Skeletal muscle satellite cell (primary cell): Measurements from ENCODE around the gene RBMXL2.

ENCODE experiments used
- H3K27me3 ChIP-seq: 2 replicates; pipeline ENCODE4 v1.7.0; 2013; ENCODE audit warnings: low read length; ENCODE audit not compliant: control insufficient read depth, insufficient read depth
- H3K36me3 ChIP-seq: 2 replicates; pipeline ENCODE4 v1.7.0; 2013; ENCODE audit warnings: mild to moderate bottlenecking, control low read depth, low read length; ENCODE audit not compliant: insufficient read depth
- H3K4me1 ChIP-seq: 2 replicates; pipeline ENCODE4 v1.7.0; 2013; ENCODE audit warnings: low read length; ENCODE audit not compliant: control insufficient read depth, insufficient read depth
- H3K4me2 ChIP-seq: 2 replicates; pipeline ENCODE4 v1.7.0; 2013; ENCODE audit warnings: mild to moderate bottlenecking, low read length
- H3K4me3 ChIP-seq: 2 replicates; pipeline ENCODE4 v1.7.0; 2013; ENCODE audit warnings: low read length
- H3K9ac ChIP-seq: 2 replicates; pipeline ENCODE4 v1.7.0; 2013; ENCODE audit warnings: mild to moderate bottlenecking, low read depth, low read length, moderate library complexity
- H3K9me3 ChIP-seq: replicated peaks from 2 replicates; pipeline ENCODE4 v1.7.0; 2013; ENCODE audit warnings: mild to moderate bottlenecking, control low read depth, low read length

Gene RBMXL2

DNA sequence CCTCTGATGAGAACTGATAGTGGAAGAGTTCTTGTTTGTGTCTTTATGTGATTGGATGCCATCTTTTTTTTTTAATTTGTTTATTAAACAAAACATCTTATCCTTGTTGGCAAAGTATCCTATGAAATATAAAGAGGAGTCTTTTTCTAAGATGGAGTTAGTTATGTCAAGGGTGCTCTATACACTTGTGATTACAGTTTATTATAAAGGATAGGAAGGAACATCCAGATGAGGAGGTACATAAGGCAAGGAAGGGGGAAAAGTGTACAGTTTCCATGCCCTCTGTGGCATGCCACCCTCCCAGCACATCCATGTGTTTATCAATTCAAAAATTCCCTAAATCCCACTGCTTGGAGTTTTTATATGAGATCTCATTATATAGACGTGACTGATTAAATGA, 7.4 kb upstream of the RBMXL2 start:
- H3K4me1 ChIP-seq: no peaks in the 10 kb centered on the region
- H3K36me3 ChIP-seq: no peaks in the 10 kb centered on the region
- H3K9ac ChIP-seq: no peak overlapping the region
- H3K27me3 ChIP-seq: peaks cover 3% of the 10 kb centered on the region
- H3K4me3 ChIP-seq: no peak overlapping the region
- H3K9me3 ChIP-seq: no peaks in the 10 kb centered on the region
- no peak overlapping the region for H3K4me2 ChIP-seq

DNA sequence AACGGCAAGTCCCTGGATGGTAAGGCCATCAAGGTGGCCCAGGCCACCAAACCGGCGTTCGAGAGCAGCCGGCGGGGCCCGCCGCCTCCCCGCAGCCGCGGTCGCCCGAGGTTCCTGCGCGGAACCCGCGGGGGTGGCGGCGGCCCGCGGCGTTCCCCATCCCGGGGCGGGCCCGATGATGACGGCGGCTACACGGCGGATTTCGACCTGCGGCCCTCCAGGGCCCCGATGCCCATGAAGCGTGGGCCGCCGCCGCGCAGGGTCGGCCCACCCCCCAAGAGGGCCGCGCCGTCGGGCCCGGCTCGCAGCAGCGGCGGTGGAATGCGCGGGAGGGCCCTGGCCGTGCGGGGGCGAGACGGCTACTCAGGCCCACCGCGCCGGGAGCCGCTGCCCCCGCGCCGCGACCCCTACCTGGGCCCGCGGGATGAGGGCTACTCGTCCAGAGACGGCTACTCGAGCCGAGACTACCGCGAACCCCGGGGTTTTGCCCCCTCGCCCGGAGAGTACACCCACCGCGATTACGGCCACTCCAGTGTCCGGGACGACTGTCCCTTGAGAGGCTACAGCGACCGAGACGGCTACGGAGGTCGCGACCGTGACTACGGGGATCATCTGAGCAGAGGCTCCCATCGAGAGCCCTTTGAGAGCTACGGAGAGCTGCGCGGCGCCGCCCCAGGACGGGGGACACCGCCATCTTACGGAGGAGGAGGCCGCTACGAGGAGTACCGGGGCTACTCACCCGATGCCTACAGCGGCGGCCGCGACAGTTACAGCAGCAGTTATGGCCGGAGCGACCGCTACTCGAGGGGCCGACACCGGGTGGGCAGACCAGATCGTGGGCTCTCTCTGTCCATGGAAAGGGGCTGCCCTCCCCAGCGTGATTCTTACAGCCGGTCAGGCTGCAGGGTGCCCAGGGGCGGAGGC, 792 bp downstream of the RBMXL2 start:
- H3K9ac ChIP-seq: no peak overlapping the region
- H3K4me3 ChIP-seq: no peak overlapping the region
- H3K36me3 ChIP-seq: no peaks in the 10 kb centered on the region
- peaks cover 19% of the 10 kb centered on the region for H3K27me3 ChIP-seq
- no peaks in the 10 kb centered on the region for H3K4me1 ChIP-seq
- no peak overlapping the region for H3K4me2 ChIP-seq
- H3K9me3 ChIP-seq: no peaks in the 10 kb centered on the region

DNA sequence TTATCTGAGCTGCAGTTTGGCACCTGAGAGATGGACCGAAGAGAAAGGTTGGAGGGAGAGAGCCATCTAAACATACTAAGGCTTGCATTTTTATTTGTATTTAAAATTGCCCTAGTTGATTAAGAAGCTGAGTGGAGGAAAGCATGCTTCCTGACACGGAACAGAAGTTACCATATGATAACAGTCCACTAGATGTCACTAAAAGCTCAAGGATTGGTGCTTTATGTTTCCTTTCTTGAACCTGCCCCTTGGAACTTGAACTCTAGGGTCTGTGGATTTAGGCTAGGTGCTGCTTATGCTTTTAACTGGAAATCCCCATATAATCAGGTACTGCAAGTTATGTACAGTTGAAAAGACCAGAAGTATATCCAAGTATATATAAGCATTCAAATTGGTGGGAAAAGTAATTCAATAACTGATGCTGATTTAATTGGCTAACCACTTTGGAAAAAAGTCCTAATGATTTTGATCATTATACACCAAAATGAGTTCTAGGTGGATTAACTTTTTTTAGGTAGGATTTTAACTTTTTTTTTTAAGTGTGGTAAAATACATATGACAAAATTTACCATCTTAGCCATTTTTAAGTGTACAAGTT, 9.5 kb downstream of the RBMXL2 start:
- Histone ChIP-seq H3K27me3 (peaks cover 52% of the 10 kb centered on the region), H3K4me3 (no peak overlapping the region), H3K9me3 (no peaks in the 10 kb centered on the region), H3K4me2 (no peak overlapping the region), H3K9ac (no peak overlapping the region), H3K36me3 (no peaks in the 10 kb centered on the region), H3K4me1 (no peaks in the 10 kb centered on the region)

DNA sequence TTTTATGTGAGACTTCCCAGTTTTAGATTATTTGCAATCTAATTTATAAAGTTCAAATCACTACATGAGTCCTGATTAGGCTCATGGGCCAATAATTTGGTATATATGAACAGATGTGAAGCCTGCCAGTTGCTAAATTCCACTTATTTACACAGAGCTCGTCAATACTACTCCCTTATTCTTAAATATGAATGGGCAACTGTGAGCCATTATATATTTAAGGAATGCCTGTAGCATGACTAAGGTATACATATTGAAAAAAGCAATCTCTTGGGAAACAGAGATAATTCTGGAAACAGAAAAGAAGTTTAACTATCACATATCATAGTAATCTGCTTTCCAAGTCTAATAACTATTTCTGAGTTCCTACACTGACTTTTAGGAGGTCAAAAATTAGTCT, 27.0 kb downstream of the RBMXL2 start:
- H3K9me3 ChIP-seq: no peaks in the 10 kb centered on the region
- H3K9ac ChIP-seq: no peak overlapping the region
- H3K36me3 ChIP-seq: no peaks in the 10 kb centered on the region

DNA sequence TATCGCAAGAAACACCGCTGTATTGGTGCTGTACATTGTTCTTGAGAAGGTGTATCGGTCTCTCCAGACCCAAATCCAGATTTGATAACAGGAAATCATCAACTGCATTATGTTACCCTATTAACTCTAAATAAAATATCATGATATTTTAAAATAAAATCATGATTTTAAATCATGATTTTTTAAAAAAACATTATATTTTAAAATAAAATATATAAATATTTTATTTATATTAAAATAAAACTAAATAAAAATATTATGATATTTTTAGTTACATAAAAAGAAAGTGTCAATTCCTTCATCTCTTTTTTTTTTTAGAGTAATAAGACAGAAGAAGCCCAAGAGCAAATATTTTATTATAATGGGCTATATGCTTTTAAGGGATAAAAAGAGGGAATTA, 27.6 kb downstream of the RBMXL2 start:
- Histone ChIP-seq H3K27me3 (peaks cover 10% of the 10 kb centered on the region), H3K9ac (no peak overlapping the region), H3K4me1 (no peaks in the 10 kb centered on the region), H3K36me3 (no peaks in the 10 kb centered on the region), H3K9me3 (no peaks in the 10 kb centered on the region), H3K4me3 (no peak overlapping the region), H3K4me2 (no peak overlapping the region)

More for the DNA sequence above, 27.0 kb downstream of the RBMXL2 start:
- no peaks in the 10 kb centered on the region for H3K4me1 ChIP-seq
- H3K27me3 ChIP-seq: peaks cover 10% of the 10 kb centered on the region
- no peak overlapping the region for H3K4me3 ChIP-seq
- H3K4me2 ChIP-seq: no peak overlapping the region

DNA sequence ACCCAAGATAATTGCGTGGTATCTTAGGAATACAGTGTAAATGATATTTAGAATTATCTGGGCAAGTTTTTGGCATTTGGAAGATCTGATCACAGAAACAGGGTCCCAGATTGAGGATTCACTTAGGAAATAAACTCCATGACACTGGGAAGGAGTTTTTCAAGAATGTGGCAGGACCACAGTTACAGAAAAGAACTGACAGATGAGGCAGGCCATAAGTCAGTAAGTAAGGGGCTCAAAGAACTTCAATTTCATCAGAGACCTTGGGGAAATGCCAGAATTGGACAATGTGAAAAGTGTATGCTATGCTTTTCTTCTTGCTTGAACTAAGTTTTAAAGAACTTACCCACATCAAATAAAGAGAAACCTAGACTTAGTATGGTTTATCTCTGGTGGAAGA, 49.3 kb downstream of the RBMXL2 start:
- Histone ChIP-seq H3K9ac (no peak overlapping the region), H3K4me2 (no peak overlapping the region), H3K36me3 (no peaks in the 10 kb centered on the region), H3K4me3 (no peak overlapping the region), H3K27me3 (no peaks in the 10 kb centered on the region), H3K9me3 (no peaks in the 10 kb centered on the region), H3K4me1 (no peaks in the 10 kb centered on the region)
